SU-DHL-6 (cell line): Measurements from ENCODE around the gene C5orf15.

Experiments used
- CTCF ChIP-seq: fragments of 200-600 bp; sonication (generic); IDR thresholded peaks from one replicate; pipeline ENCODE4 v1.5.1; 2017; ENCODE audit warnings: antibody characterized with exemption, mild to moderate bottlenecking, low read length, moderate library complexity; ENCODE audit not compliant: insufficient read depth, poor library complexity, severe bottlenecking
- EZH2phosphoT487 ChIP-seq: fragments of 200-600 bp; sonication (generic), shearing (Covaris generic); conservative IDR thresholded peaks from 2 replicates; pipeline ENCODE4 v1.6.1; 2018; ENCODE audit warnings: mild to moderate bottlenecking, antibody characterized with exemption, low read length, moderate library complexity, mixed read lengths

- TF ChIP-seq CTCF (no peak), EZH2phosphoT487 (no peak)
Observed at GRCh38 chr5:133962801-133963476, 5.5 kb downstream of the C5orf15 start.
